HG02678 (cell line): Measurements from ENCODE around the gene GALNT13.

Source experiments
- ATAC-seq: cut with Tn5 transposase; IDR thresholded peaks from one replicate; pipeline ENCODE4 v1.9.1; 2021; ENCODE audit warnings: mild to moderate bottlenecking, moderate library complexity; ENCODE audit not compliant: unreplicated experiment

The GALNT13 gene

DNA sequence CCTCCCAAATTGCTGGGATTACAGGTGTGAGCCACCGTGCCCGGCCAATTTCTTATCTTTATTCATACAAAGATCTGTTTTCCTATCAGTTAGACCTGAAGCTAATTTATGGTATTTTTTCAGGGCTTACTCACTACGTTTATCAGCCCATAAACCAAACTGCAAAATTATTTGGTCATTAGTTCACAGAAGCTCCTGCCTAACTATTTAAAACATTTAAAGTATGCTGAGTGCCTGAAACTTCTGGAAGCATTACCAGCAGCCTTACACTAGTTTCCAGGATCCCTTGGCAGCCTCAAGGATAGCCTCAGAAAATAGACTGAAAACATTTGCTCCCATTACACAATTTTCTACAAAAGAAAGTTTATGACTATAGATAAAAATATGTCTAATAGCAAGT, 68.8 kb downstream of the GALNT13 start:
- no peak for ATAC-seq

DNA sequence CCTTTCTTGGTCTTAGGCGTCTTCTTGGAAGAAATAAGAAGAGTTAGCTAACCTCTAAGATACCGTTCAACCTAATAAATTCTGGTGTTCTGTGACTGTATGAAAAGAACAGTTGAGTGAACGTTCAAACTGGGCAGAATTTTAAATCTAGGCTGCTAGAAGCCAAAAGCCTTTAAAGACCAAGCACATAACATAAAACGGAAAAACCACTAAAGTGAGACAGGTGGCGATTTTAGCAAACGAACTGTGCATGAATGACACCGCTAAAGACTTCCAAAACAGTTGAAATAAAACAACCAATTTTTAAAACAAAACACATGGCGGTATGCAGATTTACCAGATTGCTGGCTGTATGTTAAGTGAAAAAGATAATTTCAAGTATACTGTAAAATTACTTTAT, 73.1 kb downstream of the GALNT13 start:
- no peak for ATAC-seq

DNA sequence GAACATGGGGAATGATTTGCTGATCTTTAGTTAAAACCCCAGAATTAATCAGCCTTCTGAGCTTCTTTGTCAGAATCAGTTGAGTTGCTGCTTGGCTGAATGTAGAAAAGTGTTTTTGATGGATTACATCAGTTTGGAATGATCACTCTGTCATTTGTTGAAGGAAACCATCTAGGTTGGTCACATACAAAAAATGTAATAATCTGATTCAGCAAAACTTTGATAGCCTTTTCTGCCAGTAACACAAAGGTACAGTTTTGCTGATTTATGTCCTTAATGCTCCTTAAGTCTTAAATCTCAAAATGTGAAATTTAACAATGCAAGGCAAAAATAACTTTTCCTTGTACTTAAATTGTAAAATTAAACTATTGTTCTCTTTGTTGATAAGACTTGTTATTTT, 74.3 kb downstream of the GALNT13 start:
- ATAC-seq, result no peak

DNA sequence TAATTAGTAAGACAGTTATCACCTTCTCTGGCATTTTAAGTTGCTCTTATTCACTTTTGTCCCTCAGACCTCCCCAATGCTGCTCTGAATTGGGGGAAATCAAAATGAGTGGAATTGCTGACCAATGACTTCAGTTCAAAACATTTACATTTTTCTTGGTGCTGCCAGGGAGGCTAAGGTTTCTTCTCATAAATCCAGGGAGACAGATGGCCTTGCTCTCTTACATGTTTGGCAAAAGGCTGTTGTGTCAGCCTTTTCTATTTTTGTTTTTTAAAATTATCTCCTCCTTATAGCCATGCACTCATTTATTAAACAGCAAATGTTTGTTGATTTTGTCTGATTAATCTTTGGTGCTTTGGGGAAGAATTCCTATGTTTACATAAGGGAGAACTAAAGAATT, 82.0 kb downstream of the GALNT13 start:
- ATAC-seq, result no peak

DNA sequence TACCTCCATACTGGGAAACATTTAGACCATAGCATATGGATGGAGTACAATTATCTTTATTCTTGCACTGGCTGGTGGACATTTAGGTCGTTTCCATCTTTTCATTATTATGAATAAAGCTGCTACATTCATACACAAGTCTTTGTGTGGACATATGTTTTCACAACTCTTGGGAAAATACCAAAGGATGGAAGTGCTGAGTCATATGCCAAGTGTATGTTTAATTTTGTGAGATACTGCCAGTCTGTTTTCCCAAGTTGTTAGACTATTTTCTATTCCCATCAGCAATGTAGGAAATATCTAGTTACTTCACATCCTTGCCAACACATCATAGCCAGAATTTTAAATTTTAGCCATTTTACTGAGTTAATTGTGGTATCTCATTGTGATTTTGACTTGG, 91.5 kb downstream of the GALNT13 start:
- ATAC-seq, result no peak

DNA sequence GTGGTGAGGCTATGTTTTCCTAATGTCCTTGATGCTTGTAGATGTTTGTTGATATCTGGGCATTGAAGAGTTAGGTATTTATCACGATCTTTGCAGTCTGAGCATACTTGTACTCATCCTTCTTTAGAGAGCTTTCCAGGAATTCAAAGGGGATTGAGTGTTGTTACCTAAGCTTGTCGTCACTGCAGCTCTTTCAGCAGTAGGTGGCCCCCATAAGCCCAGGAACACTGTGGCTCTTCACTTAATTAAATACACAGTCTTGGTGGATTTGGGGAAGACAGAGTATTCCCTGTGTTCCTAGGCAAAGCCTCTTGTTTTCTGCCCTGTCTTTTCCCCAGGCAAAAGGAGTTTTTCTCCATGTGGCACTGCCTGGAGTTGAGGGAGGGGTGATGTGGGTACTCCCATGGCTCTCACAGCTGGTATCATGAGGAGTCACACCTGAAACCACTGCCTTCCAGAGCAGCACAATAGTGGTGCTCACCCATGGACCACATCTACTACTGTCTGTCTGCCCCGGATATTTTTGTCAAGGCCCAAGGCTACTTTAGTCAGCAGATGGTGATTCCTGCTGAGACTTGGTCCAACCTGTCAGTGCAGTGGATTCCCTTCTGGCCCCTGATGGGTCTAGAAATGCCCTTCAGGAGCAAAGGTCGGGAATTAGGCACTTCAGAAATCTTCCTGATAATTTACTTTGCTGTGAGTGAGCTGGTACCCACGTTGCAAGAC, 95.7 kb downstream of the GALNT13 start:
- ATAC-seq, result no peak

DNA sequence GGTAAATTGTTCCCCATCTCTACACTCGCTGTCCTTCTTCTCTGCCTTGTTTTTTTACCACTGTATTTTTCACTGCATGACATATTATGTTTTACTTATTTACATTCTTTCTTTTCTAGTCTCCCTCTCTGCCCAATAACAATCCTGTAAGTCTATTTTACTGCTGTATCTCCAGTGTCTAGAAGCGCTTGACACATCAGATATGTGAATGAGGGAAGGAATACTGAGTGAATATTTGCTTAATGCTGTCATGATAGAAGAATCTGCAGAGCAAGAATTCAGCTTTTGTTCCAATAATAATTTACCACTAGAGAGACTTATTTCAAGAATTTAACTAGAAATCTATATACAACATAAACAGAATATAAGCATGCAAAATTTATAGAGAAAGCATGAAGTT, 99.5 kb downstream of the GALNT13 start:
- no peak for ATAC-seq

DNA sequence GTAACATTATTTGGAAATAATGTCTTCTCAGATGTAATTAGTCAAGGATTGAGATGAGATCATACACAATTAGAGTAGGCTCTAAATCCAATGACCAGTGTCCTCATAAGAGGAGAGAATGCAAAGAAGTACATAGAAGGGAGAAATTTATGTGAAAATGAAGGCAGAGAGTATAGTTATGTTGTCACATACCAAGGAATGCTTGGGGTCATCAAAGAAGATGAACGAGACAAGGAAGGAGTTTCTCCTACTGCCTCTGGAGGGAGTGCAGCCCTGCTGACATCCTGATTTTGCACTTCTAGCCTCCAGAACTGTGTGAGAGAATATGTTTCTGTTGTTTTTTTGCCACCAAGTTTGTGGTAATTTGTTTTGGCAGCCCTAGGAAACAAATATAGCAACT, 100.1 kb downstream of the GALNT13 start:
- ATAC-seq, result no peak

DNA sequence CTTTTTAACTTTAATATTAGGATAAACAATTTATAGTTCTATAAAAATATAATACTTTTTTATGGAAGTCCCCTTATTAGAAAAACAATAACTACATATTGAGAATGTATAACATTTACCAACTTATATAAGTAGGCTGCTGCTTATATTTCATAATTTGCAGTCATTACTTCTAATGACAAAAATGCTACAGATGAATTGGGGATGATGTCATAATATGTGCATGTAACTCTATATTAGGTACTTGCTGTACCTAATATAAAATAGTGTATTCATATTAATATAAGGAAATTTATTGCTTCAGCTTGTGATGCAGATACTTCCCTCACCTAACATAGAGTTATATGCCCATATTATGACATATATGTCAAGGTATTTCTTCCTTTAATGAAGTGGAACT, 100.7 kb downstream of the GALNT13 start:
- ATAC-seq, result no peak

DNA sequence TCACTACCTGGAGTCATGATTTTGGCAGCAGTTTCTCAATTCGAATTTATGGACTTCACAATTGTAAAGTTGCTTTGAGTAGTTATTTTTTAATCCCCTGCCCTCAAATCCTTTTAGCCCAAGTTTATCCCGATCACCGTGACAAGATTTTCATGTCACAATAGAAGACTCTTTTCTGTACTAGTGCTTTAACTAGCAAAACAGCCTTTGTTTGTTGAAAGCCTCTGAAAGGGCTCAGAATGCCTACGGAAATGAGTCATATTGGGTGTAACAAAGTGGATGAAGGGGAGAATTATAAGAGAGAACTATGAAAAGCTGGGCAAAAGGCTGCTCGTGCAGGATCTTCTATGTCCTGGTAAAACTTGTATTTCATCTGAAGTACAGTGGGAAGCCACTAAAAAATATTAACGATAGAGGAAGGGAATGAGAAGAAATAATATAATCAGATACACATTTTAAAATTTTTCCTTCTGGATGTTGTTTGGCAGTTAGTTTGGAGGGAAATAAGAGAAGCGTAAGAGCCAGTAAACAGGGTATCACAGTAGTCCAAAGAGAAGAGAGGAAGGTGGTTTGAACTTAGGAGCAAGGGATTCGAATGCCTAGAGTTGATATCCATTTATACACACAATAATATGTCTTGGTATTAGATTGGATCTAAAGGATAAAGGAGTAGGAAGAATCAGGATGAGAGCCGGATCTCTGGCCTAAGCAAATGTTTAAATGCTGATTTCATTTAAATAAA, 114.9 kb downstream of the GALNT13 start:
- no peak for ATAC-seq

DNA sequence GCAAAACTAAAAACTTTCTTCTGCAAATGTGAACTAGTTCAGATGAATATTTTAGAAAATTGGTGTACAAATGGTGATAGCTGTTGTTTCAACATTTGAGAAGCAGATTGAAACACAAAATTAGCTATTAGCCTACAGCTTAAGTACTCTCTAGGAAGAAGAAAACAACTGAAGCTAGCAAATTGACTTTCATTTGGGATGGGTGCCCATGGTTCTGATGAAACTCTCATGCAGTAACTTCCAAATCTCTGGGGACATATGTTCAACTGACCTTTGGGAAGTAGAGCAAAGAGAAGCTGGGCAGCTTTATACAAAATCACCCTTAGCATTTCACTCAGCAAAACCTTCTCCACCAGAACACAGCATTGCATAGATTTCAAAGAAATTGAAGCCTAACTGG, 119.0 kb downstream of the GALNT13 start:
- no peak for ATAC-seq

DNA sequence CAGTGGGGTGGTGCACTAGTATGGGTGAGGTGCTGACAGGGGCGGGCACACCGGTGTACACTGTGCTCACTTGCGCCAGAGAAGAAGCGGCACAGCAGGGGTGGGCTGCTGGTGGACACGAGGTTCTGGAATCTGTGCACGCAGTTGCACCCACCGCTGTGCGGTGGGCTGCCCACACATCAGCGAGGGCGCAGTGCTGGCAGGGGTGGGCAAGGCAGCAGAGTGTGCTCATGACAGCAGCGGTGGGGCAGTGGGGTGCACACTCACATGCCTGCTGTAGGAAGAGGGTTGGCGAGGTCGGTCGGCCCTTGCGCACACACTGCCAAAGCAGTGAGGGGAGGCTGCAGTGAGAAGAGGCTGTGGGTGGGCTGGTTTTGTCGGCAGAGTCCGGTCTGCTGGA, 141.8 kb downstream of the GALNT13 start:
- no peak for ATAC-seq

DNA sequence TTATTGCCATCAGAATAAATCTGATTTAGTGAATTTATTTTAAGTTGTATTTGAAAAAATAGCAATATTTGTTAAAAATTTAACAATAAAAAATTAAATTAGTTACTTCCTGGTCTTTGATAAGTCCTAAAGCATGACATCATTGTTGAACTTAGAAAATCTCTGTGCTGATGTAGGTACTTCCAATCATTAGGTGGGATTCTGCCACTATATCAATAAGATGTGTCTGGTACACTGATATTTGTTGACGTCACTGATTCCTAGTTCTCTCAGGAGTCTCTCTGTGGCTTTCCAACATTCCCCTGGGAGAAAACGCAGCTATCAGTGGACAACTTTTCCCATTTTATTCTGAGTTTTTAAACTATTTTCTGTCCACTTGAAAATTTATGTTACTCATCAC, 143.5 kb downstream of the GALNT13 start:
- ATAC-seq, result no peak

DNA sequence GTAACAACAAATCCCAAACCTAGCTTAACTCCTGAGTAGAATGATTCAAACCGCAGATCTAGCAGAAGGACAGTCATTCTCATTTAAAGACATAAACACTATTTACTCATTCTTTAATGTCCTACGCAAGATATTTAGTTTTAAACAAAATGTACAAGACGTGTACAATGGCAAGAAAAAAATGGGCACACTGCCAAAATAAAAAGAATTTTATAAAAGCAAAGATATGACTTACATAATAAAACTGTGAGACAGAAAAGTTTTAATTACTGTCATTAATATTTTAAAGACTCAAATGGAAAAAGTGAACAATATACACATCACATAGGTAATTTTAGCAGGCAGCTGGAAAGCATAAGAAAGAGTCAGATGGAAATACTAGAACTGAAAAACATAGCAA, 157.8 kb downstream of the GALNT13 start:
- ATAC-seq, result no peak

DNA sequence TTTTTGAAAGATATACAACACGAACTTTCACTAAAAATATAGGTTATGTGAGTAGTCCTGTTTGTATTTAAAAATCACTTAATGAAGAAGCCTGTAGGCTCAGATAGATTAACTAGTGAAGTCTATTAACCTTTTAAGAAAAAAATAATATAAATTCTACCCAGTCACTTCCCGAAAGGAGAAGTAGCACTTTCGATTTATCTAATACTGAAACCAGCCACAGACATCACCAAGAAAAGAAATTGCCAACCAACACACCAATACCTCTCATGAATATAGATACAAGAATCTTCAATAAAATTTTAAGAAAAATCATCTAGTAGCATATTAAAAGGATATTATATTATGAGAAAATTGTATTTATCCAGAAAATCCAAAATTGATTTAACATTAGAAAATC, 160.5 kb downstream of the GALNT13 start:
- no peak for ATAC-seq

DNA sequence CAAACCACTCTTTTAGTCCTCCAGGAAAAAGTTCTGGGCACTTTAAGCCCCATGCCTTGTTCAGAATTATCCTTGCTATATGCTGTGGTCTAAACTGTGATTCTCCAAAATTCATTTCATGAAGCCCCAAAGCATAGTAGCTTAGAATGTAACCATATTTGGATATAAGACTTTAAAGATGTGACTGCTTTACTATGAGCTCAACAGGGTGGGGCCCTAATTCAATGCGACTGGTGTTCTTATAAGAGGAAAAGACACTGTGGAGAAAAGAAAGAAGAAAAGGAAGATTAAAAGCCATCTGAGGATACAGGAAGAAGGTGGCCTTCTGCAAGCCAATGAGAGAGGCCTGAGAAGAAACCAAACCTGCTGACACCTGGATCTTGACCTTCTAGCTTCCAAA, 174.8 kb downstream of the GALNT13 start:
- no peak for ATAC-seq

DNA sequence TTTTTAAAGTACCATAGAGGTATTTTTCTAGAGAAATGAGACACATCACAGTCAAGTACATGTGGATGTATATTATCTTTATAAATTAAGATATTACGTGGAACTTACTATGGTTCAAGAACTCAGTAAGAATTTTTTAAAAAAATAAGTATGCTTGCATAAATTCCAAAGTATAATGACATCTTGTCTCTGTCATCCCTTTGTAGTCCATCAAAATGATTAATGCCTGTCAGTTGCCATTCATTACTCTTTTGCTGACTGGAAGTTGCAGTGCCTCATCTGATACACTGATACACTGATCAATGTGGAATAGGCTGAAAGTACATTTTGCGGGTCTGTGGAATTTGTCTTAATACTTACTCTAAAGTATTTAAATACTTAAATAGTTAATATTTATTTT, 177.2 kb downstream of the GALNT13 start:
- ATAC-seq, result no peak

DNA sequence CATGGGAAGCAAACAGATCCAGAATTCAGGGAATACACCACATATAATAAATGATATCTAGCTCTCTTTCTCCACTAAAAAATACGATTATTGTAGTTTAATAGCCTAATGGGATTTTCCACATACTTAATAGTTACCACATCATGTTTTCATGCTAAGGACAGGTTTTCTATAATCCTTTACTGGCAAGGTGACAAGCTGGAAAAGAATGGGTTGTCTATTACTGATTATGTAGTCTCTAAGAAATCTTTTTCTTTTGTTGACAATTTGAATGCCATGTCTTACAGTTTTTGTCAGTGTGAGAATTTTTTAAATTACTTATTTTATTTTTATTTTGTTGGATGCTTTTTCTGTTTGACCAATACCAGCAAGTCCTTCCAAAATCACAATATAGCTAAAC, 177.8 kb downstream of the GALNT13 start:
- ATAC-seq, result no peak

DNA sequence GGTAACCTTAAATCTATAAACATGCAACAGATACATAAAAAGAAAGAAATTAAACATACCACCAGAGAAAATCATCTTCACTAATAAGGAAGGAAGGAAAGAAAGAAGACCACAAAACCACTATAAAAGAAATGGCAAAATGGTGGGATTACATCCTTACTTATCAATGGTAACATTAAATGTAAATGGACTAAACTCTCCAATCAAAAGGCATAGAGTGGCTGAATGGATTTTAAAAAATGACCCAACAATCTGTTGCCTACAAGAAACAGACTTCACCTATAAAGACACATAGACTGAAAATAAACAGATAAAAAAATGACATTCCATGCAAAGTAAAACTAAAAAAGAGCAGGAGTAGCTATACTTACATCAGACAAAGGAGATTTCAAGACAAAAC, 195.4 kb downstream of the GALNT13 start:
- no peak for ATAC-seq

DNA sequence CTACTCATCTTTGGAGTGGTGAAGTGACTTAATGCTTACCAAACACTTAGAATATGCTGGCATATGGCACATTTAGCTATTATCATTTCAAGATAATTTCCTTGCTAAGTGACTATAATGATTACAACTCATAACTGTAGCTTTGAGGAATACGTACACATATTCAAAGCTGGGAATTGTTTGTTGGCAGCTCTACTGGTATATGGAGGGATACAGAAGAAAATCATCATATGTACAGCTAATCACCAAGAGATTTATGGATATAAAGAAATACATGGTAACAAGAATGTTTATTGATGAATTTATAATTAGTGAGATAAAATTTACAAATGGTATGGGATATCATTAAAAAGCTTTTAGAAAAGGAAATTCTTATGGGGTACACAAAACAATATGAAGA, 207.2 kb downstream of the GALNT13 start:
- ATAC-seq, result no peak

DNA sequence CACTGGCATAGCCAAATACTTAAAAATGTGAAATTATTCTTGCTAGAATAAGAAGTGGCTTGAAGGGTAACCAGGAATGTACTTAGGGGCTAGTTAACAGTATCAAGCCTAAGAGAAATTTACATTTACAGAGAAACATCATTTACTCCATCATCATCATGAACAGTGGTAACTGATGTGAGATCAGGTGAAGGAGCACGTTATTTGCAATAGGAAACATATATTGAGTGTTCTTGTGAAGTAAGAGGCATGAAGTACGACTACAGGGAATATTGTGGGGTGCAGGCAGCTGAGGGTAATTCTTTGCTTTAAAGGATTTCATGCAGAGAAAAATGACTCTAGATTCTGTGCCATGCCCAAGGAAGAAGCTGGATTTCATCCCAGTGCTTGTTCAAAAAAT, 220.8 kb downstream of the GALNT13 start:
- ATAC-seq, result no peak

DNA sequence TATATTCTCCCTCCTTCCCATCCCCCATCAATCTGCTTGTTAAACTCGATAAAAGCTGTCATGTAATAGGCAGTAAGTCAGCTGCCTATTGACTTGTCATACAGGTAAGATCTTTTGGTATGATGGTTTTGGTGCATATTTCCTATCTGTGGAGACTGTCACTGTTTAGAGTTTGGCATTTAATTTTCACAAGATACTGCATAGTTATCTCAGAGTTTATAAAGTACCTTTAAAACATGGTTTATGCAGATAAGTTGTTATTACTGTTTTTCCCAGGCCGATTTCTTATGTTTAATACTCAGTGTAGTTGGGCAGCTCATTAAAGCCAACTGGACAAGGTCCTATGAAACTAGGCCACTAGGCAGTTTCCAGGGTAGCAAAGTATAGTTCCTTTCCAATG, 222.1 kb downstream of the GALNT13 start:
- ATAC-seq, result no peak
